Transverse colon (tissue), 4 donors: ENCODE results near the gene SHH. TPM values are rescaled to one million over a fixed set of nuclear protein-coding genes. Genes with fewer than 3 reads are reported as not detected.

Experiments
- DNase-seq: peaks from one replicate; pipeline ENCODE4 v3.0.0-alpha.2; 2019
- H3K27ac ChIP-seq, 4 donors: fragments of 200-600 bp; sonication (generic); 2 replicates each; pipeline ENCODE4 v1.5.1; 2016 to 2018; ENCODE audit warnings: inconsistent platforms in 4 of 4
- H3K27me3 ChIP-seq: fragments of 200-600 bp; sonication (generic); 2 replicates; pipeline ENCODE4 v1.5.1; 2017; ENCODE audit warnings: inconsistent platforms
- H3K36me3 ChIP-seq, 4 donors: fragments of 200-600 bp; sonication (generic); 2 replicates each; pipeline ENCODE4 v1.5.1; 2017 to 2019; ENCODE audit warnings: inconsistent platforms in 4 of 4
- H3K4me1 ChIP-seq, 4 donors: fragments of 200-600 bp; sonication (generic); 2 replicates each; pipeline ENCODE4 v1.5.1; 2017 to 2020; ENCODE audit warnings: inconsistent platforms in 4 of 4
- H3K4me3 ChIP-seq, 4 donors: fragments of 200-600 bp; sonication (generic); 1 replicate in 1 of 4; 2 replicates in 3 of 4; pipeline versions ENCODE4 v1.5.1 to v1.6.1; 2017 to 2019; ENCODE audit warnings: inconsistent platforms in 4 of 4
- H3K9me3 ChIP-seq, 2 donors: fragments of 200-600 bp; sonication (generic); 2 replicates each; pipeline ENCODE4 v1.5.1; 2017 to 2019; ENCODE audit warnings: inconsistent platforms in 2 of 2
- EP300 ChIP-seq: sonication (generic); formaldehyde crosslinking; IDR thresholded peaks from one replicate; pipeline ENCODE4 v1.6.1; 2017; ENCODE audit warnings: antibody characterized with exemption, low read depth
- POLR2A ChIP-seq: fragments of 450-650 bp; IDR thresholded peaks from one replicate; pipeline ENCODE4 v1.6.1; 2016; ENCODE audit warnings: antibody characterized with exemption, mild to moderate bottlenecking, moderate library complexity
- POLR2AphosphoS5 ChIP-seq, 3 donors: sonication (generic); formaldehyde crosslinking; IDR thresholded peaks; one replicate each; pipeline ENCODE4 v1.6.1; 2016; ENCODE audit warnings: antibody characterized with exemption in 3 of 3
- WGBS, 2 donors: methylation state at CpG; one replicate each; pipeline ENCODE4 v1.1.5; 2018; ENCODE audit warnings: low coverage in 1 of 2; 5-methylcytosine and 5-hydroxymethylcytosine counted together
- in situ Hi-C, 4 donors: fragments of 200-750 bp; cut with MboI; loops; one replicate each; pipeline versions ENCODE4 v1.15.0 to v1.15.1; 2017; ENCODE audit warnings: low sequenced_read_pairs in 3 of 4, low pct_ligation_motif_present in 1 of 4, low pct_unique_long_range_greater_than_20kb in 1 of 4
- intact Hi-C: fragments of 100-400 bp; cut with DNase I; formaldehyde crosslinking; loops from one replicate; pipeline ENCODE4 v1.15.1; 2023; ENCODE audit warnings: low total_unique reads
- total RNA-seq, 4 donors: library from RNA; depleted of rRNA; stranded (reverse); fragments of >200 nt; gene quantifications; one replicate each; pipeline ENCODE4 v1.1.0, GENCODE V29; 2016
- TF ChIP-seq, protein P1 (sequence below), 5 experiments: fragments of 200-600 bp in 3 of 5; fragments of 450-650 bp in 2 of 5; sonication (generic) in 3 of 5; IDR thresholded peaks; 1 replicate in 2 of 5; 2 replicates in 3 of 5; pipeline ENCODE4 v1.5.1; 2016 to 2017; ENCODE audit warnings: antibody characterized with exemption in 5 of 5, inconsistent platforms in 3 of 5, mild to moderate bottlenecking in 2 of 5, moderate library complexity in 1 of 5

SHH gene
- total RNA-seq, 4 donors from 2014 or later = 0.40 to 3.7 (median 2.0) TPM

GRCh38 chr7:155816996-155817395, 4.7 kb upstream of the SHH start:
- DNase-seq = no peak
- TF ChIP-seq EP300 = no peak
- TF ChIP-seq, protein P1, sequence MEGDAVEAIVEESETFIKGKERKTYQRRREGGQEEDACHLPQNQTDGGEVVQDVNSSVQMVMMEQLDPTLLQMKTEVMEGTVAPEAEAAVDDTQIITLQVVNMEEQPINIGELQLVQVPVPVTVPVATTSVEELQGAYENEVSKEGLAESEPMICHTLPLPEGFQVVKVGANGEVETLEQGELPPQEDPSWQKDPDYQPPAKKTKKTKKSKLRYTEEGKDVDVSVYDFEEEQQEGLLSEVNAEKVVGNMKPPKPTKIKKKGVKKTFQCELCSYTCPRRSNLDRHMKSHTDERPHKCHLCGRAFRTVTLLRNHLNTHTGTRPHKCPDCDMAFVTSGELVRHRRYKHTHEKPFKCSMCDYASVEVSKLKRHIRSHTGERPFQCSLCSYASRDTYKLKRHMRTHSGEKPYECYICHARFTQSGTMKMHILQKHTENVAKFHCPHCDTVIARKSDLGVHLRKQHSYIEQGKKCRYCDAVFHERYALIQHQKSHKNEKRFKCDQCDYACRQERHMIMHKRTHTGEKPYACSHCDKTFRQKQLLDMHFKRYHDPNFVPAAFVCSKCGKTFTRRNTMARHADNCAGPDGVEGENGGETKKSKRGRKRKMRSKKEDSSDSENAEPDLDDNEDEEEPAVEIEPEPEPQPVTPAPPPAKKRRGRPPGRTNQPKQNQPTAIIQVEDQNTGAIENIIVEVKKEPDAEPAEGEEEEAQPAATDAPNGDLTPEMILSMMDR (IDR thresholded peaks at IDR 0.05) = no peak
- no peak for TF ChIP-seq POLR2AphosphoS5 (IDR thresholded peaks at IDR 0.05)
- TF ChIP-seq POLR2A = no peak
- in situ Hi-C loops = loop anchor here in 2 of 4 donors (10.0 to 25.0 kb wide), 3 partner anchors 645 to 995 kb away; no protein-coding TSS in a partner anchor
- Histone ChIP-seq H3K4me1 (peaks cover 0 to 8% (median 4%) of the 10 kb centered on the region in 4 donors), H3K4me3 (no peak overlapping the region), H3K27me3 (peaks cover 66% of the 10 kb centered on the region), H3K27ac (no peak overlapping the region), H3K9me3 (no peaks in the 10 kb centered on the region), H3K36me3 (no peaks in the 10 kb centered on the region)
- WGBS, 2 donors = 90% methylated on average over 16 of the region's 16 CpGs; no CpG with 5 or more reads in 1 of the 2 donors
- intact Hi-C loops = no loop called here

DNA sequence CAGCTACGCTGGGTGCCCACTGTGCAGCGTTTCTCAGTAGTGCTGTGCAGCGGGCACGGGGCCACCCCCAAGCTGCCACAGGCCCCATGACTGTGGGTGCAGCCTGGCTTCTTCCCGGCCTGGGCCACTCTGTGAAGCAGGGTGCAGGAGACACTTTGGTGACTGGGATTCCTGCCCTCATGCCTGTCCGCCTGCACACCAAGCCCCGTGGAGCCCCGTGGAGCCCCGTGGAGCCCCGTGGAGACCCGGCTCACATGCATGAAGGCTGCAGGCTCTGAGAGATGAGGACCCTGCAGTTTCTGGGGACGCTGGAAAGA, 3.9 kb upstream of the SHH start:
- TF ChIP-seq, protein P1 (IDR thresholded peaks at IDR 0.05) = no peak
- TF ChIP-seq EP300 (no peak), POLR2AphosphoS5 (IDR thresholded peaks at IDR 0.05) (no peak), POLR2A (no peak)
- WGBS, 2 donors = 95% methylated on average over 12 of the region's 12 CpGs; no CpG with 5 or more reads in 1 of the 2 donors
- in situ Hi-C loops = loop anchor here in 2 of 4 donors (10.0 to 25.0 kb wide), 3 partner anchors 646 to 996 kb away; no protein-coding TSS in a partner anchor
- no peak for DNase-seq
- Histone ChIP-seq H3K36me3 (no peaks in the 10 kb centered on the region), H3K9me3 (no peaks in the 10 kb centered on the region), H3K27ac (no peak overlapping the region), H3K4me1 (peaks cover 0 to 17% (median 10%) of the 10 kb centered on the region in 4 donors), H3K4me3 (no peak overlapping the region), H3K27me3 (peaks cover 74% of the 10 kb centered on the region)
- intact Hi-C loops = no loop called here

GRCh38 chr7:155815332-155816191, 3.3 kb upstream of the SHH start:
- peak; percentile 63 for DNase-seq
- Histone ChIP-seq H3K27me3 (peaks cover 80% of the 10 kb centered on the region), H3K4me3 (no peak overlapping the region), H3K36me3 (no peaks in the 10 kb centered on the region), H3K9me3 (no peaks in the 10 kb centered on the region), H3K27ac (no peak overlapping the region), H3K4me1 (peaks cover 0 to 23% (median 16%) of the 10 kb centered on the region in 4 donors)
- TF ChIP-seq, protein P1 (IDR thresholded peaks at IDR 0.05) = peak; percentile 28 to 72 (median 60)
- no peak for TF ChIP-seq POLR2A
- in situ Hi-C loops = loop anchor here in 2 of 4 donors (10.0 to 25.0 kb wide), 3 partner anchors 647 to 997 kb away; no protein-coding TSS in a partner anchor
- 33 to 60% methylated on average over 1 to 17 of the region's 20 CpGs for WGBS, 2 donors
- intact Hi-C loops = no loop called here

DNA sequence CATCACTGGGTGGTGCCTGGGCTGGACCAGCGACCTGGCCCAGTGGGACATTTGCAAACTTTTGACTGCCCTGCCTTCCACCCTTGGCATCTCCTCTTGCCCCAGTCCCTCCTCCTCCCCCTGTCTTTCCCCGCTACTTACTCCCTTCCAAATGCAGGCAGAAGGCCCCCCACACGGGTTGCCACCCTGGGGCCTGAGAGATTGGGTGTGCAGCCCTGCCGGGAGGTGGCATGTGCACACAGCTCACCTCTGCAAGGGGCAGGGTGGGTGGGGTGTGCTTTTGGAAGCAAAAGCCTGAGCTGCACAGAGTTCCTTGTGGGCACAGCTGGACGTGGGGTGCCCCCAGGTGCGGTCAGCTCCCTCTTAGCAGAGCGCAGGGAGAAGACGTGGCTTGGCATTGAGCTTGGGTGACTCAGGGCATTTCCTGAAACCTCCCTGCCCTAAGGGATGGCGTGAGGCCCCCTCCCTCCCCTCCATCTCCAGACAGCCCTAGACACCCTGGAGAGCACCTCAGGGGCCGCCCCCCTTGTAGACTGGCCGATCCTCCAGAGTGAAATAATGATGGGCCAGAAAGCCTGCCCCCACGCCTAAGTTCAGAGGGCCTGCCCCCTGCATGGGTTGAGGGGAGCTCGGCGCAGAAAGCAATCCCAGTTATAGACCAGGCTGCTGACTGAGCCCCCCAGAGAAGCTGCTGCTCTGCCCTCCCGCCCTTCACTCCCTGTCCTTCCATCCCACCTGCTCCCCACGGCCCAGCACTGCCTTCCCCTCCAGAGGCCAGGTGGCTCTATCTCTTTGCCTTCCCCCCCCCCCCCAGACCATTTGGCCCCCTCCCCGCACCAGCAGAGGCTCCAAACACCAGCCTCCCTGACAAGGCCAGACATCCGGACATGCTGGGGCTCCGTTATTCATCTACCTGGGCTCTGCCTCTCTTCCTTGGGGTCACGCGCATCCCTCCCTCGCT, 2.3 kb upstream of the SHH start:
- in situ Hi-C loops = loop anchor here in 2 of 4 donors (10.0 to 25.0 kb wide), 3 partner anchors 648 to 998 kb away; no protein-coding TSS in a partner anchor
- no peak overlapping the region for H3K27ac ChIP-seq
- H3K9me3 ChIP-seq = no peaks in the 10 kb centered on the region
- TF ChIP-seq EP300 (no peak), POLR2AphosphoS5 (IDR thresholded peaks at IDR 0.05) (no peak), POLR2A (no peak)
- TF ChIP-seq, protein P1 (IDR thresholded peaks at IDR 0.05) = no peak
- 0 to 39% methylated on average over 2 to 20 of the region's 22 CpGs for WGBS, 2 donors
- intact Hi-C loops = no loop called here
- H3K4me3 ChIP-seq = no peak overlapping the region
- peaks cover 0 to 31% (median 25%) of the 10 kb centered on the region in 4 donors for H3K4me1 ChIP-seq
- no peak for DNase-seq
- no peaks in the 10 kb centered on the region for H3K36me3 ChIP-seq
- H3K27me3 ChIP-seq = peaks cover 83% of the 10 kb centered on the region
